ENCODE results near the gene PAPPA2. TPM values are rescaled to one million over a fixed set of nuclear protein-coding genes. Genes with fewer than 3 reads are reported as not detected.
A peak's percentile ranks its signal among the peaks of the same experiment; 100 is the strongest.

The PAPPA2 gene
- total and polyA plus RNA-seq, 7 donors: 0.05 to 1.1 (median 0.06) TPM; not detected in 2

DNA sequence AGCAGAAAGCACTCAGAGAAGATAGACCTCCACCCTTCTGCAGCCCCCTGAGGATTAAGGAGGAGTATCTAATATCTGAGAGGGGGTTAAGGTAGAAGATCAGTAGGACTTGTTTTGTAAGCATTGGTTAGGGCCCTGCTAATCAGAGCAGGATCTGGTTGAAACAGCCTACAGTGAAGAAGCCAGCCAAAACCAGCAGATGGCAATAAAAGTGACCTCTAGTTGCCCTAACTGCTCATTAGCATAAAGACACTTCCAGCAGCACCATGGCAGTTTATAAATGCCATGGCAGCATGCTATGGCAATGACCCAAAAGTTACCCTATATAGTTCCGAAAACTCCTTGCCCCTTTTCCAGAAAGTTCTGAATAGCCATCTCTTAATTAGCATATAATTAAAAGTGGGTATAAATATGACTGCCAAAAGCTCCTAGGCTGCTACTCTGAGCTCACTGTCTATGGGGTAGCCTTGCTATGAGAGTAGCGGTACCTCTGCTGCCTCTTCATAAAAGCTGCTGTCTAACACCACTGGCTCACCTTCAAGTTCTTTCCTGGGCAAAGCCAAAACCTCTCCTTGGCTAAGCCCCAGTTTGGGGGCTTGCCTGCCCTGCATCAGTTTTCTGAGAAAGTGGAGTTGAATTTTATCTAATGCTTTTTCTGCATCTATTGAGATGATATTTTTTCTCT lies 254.2 kb downstream of the PAPPA2 start:
- intact Hi-C loops (cut with DNase I): no loop called here
- H3K36me3 ChIP-seq (ENCODE audit: insufficient read depth in 1 of 2, low read depth in 1 of 2): no peaks in the 10 kb centered on the region
- ATAC-seq (peak in 3 of 4 donors; percentile 57 to 89 (median 75)), DNase-seq (no peak)
- no peaks in the 10 kb centered on the region for H3K27me3 ChIP-seq (ENCODE audit: insufficient read depth in 3 of 3, low read length in 2 of 3)
- no peak overlapping the region for H3K4me3 ChIP-seq
- TF ChIP-seq, protein P1, sequence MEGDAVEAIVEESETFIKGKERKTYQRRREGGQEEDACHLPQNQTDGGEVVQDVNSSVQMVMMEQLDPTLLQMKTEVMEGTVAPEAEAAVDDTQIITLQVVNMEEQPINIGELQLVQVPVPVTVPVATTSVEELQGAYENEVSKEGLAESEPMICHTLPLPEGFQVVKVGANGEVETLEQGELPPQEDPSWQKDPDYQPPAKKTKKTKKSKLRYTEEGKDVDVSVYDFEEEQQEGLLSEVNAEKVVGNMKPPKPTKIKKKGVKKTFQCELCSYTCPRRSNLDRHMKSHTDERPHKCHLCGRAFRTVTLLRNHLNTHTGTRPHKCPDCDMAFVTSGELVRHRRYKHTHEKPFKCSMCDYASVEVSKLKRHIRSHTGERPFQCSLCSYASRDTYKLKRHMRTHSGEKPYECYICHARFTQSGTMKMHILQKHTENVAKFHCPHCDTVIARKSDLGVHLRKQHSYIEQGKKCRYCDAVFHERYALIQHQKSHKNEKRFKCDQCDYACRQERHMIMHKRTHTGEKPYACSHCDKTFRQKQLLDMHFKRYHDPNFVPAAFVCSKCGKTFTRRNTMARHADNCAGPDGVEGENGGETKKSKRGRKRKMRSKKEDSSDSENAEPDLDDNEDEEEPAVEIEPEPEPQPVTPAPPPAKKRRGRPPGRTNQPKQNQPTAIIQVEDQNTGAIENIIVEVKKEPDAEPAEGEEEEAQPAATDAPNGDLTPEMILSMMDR (IDR thresholded peaks at IDR 0.05): no peak
- peak overlapping the region; percentile 7 for H3K27ac ChIP-seq
- WGBS, 3 donors: 34 to 51% (median 36%) methylated on average over 2 of the region's 2 CpGs
- H3K4me1 ChIP-seq: peaks cover 8% of the 10 kb centered on the region
- no peaks in the 10 kb centered on the region for H3K9me3 ChIP-seq

DNA sequence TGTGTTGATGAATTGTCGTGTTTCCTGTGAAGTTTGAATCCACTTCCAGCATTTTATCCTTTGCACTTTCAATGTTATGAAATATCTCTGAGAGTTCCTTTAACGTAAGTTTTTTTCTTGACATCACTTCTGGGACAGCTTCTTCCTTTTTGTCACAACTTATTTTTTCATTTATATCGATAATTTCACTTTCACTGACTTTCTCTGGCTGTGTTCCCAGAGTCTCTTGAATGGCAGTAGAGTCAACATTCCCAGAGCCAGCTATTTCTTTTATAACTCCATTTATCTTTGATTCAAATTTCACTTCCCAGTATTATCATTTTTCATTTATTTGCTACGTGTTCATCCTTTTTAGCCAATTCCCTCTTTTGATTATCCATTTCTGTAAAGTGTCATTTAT lies 256.5 kb downstream of the PAPPA2 start:
- Histone ChIP-seq H3K27ac (no peak overlapping the region), H3K36me3 (ENCODE audit: insufficient read depth in 1 of 2, low read depth in 1 of 2) (no peaks in the 10 kb centered on the region), H3K4me1 (peaks cover 8% of the 10 kb centered on the region), H3K4me3 (no peak overlapping the region), H3K9me3 (no peaks in the 10 kb centered on the region), H3K27me3 (ENCODE audit: insufficient read depth in 3 of 3, low read length in 2 of 3) (no peaks in the 10 kb centered on the region)
- DNase-seq: no peak
- TF ChIP-seq, protein P1 (IDR thresholded peaks at IDR 0.05): no peak
- intact Hi-C loops (cut with DNase I): no loop called here
- WGBS, 3 donors: 33 to 46% (median 38%) methylated on average over 4 of the region's 4 CpGs
- ATAC-seq: no peak

DNA sequence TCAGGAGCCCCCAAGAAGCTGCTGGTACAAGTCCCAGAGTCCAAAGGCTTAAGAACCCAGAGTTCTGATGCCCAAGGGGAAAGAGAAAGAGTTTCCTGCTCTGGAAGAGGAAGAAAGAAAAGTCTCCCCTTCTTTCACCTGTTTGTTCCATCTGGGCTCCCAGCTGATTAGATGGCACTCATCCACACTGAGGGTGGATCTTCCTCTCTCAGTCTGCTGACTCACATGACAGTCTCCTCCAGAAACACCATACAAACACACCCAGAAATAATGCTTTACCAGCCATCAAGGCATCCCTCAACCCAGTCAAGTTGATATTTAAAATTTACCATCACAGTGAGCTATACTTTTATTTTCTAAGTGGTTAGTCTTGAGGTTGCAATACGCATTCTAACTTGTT lies 257.9 kb downstream of the PAPPA2 start:
- ATAC-seq (no peak), DNase-seq (no peak)
- Histone ChIP-seq H3K9me3 (no peaks in the 10 kb centered on the region), H3K27ac (no peak overlapping the region), H3K4me1 (peaks cover 8% of the 10 kb centered on the region), H3K27me3 (ENCODE audit: insufficient read depth in 3 of 3, low read length in 2 of 3) (no peaks in the 10 kb centered on the region), H3K36me3 (ENCODE audit: insufficient read depth in 1 of 2, low read depth in 1 of 2) (no peaks in the 10 kb centered on the region), H3K4me3 (no peak overlapping the region)
- 96 to 97% (median 96%) methylated on average over 1 of the region's 1 CpG for WGBS, 3 donors
- TF ChIP-seq, protein P1 (IDR thresholded peaks at IDR 0.05): no peak
- intact Hi-C loops (cut with DNase I): loop anchor here in 1 of 2 donors (10.0 kb wide), 1 partner anchor 924 kb away; no protein-coding TSS in a partner anchor

DNA sequence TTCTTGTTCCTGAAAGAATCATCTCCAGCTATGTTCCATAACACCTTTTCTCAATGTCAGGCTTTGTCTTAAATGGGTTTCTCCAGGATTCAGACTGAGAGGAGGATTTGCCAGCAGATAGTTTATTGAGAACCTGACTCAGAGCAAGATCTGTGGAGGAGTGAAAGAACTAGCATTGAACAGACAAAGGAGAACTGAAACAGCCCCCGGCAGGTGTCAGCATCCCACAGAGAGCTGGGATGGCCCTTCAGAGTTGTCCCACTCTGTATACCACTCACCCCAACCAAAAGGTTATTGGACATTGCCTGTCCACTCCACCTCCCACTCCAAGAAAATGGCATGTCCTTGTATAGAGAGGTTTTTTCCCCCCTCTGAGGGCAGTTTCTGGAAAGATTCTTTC lies 270.7 kb downstream of the PAPPA2 start:
- Histone ChIP-seq H3K9me3 (no peaks in the 10 kb centered on the region), H3K4me1 (no peaks in the 10 kb centered on the region), H3K36me3 (ENCODE audit: insufficient read depth in 1 of 2, low read depth in 1 of 2) (no peaks in the 10 kb centered on the region), H3K4me3 (no peak overlapping the region), H3K27me3 (ENCODE audit: insufficient read depth in 3 of 3, low read length in 2 of 3) (peaks cover 0 to 2% (median 0%) of the 10 kb centered on the region in 3 donors), H3K27ac (no peak overlapping the region)
- DNase-seq (no peak), ATAC-seq (no peak)
- TF ChIP-seq, protein P1 (IDR thresholded peaks at IDR 0.05): no peak
- intact Hi-C loops (cut with DNase I): no loop called here
- 78 to 88% (median 82%) methylated on average over 1 of the region's 1 CpG for WGBS, 3 donors

DNA sequence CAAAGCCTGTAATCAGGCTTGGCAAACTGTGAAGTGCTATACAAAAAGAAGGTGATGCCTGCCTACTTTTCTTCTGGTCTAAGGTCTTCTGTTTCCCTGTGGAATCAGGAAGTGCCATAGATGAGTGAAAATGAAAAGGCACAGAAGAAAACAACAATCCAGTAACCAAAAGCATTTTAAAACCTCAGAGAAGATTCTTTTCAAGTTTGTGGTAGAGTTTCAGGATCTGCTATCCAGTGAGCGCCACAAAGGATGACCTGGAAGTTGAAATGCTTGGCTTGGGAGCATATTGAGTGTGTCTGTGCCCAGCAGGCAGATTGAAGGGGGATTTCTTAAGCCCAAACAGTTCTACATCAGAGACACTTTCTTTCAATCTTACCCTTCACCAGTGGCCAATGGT lies 272.2 kb downstream of the PAPPA2 start:
- Histone ChIP-seq H3K4me1 (no peaks in the 10 kb centered on the region), H3K36me3 (ENCODE audit: insufficient read depth in 1 of 2, low read depth in 1 of 2) (no peaks in the 10 kb centered on the region), H3K9me3 (no peaks in the 10 kb centered on the region), H3K27ac (no peak overlapping the region), H3K27me3 (ENCODE audit: insufficient read depth in 3 of 3, low read length in 2 of 3) (peaks cover 0 to 2% (median 0%) of the 10 kb centered on the region in 3 donors), H3K4me3 (no peak overlapping the region)
- intact Hi-C loops (cut with DNase I): no loop called here
- DNase-seq: no peak
- WGBS, 3 donors: 47 to 100% (median 86%) methylated on average over 1 of the region's 1 CpG
- TF ChIP-seq, protein P1 (IDR thresholded peaks at IDR 0.05): no peak
- ATAC-seq: no peak
